ENCODE measurements around the gene AKAIN1.

Gene AKAIN1

GRCh38 chr18:5132987-5133386 lies 64.1 kb downstream of the AKAIN1 start:
- no peak for TF ChIP-seq CTCF (IDR thresholded peaks at IDR 0.05; ENCODE audit: low read depth, low read length)
- no peak for DNase-seq (ENCODE audit: extremely low read depth, low read depth)

GRCh38 chr18:5122272-5122671 lies 74.8 kb downstream of the AKAIN1 start:
- no peak for DNase-seq (ENCODE audit: extremely low read depth, low read depth)
- TF ChIP-seq CTCF (IDR thresholded peaks at IDR 0.05; ENCODE audit: low read depth, low read length): no peak

GRCh38 chr18:5110266-5110665 lies 86.8 kb downstream of the AKAIN1 start:
- no peak for TF ChIP-seq CTCF (IDR thresholded peaks at IDR 0.05; ENCODE audit: low read depth, low read length)
- no peak for DNase-seq (ENCODE audit: extremely low read depth, low read depth)

GRCh38 chr18:5107988-5108387 lies 89.1 kb downstream of the AKAIN1 start:
- no peak for TF ChIP-seq CTCF (IDR thresholded peaks at IDR 0.05; ENCODE audit: low read depth, low read length)
- DNase-seq (ENCODE audit: extremely low read depth, low read depth): no peak

- TF ChIP-seq CTCF (IDR thresholded peaks at IDR 0.05; ENCODE audit: low read depth, low read length): no peak
- DNase-seq (ENCODE audit: extremely low read depth, low read depth): no peak
These were observed 90.3 kb downstream of the AKAIN1 start for GRCh38 chr18:5106730-5107129.

- no peak for TF ChIP-seq CTCF (IDR thresholded peaks at IDR 0.05; ENCODE audit: low read depth, low read length)
- no peak for DNase-seq (ENCODE audit: extremely low read depth, low read depth)
These were observed 92.8 kb downstream of the AKAIN1 start for GRCh38 chr18:5104246-5104645.

GRCh38 chr18:5103693-5104092 lies 93.4 kb downstream of the AKAIN1 start:
- no peak for DNase-seq (ENCODE audit: extremely low read depth, low read depth)
- no peak for TF ChIP-seq CTCF (IDR thresholded peaks at IDR 0.05; ENCODE audit: low read depth, low read length)
